HepG2 (cell line): ENCODE results near the gene SLC35B2. TPM values are rescaled to one million over a fixed set of nuclear protein-coding genes. Genes with fewer than 3 reads are reported as not detected.

Experiments
- ATAC-seq: fragments of 200-7000 bp; cut with Tn5 transposase; 3 replicates; pipeline ENCODE4 v1.9.1; 2020; ENCODE audit warnings: mild to moderate bottlenecking, moderate library complexity
- BruUV-seq: library from RNA; stranded (reverse); fragments of 400-500 nt; replicated peaks from 2 replicates; lab custom pipeline; 2021; lab: Mats Ljungman, UMichigan
- CTCF ChIA-PET: fragments of 300-600 bp; formaldehyde crosslinking; extraction: SDS; loops from one replicate; lab custom pipeline; 2021; ENCODE audit warnings: low total read pairs, inconsistent platforms, low intra/inter-chr PET ratio; lab: Yijun Ruan, JAX
- POLR2A ChIA-PET: fragments of 350-600 bp; sonication (Branson Sonifier 250); formaldehyde crosslinking; loops from one replicate; lab custom pipeline; 2020; ENCODE audit warnings: antibody characterized with exemption, inconsistent platforms; lab: Yijun Ruan, JAX
- DNase-seq: peaks from one replicate; pipeline ENCODE4 v3.0.0-alpha.2; 2015; ENCODE audit warnings: low spot score
- FAIRE-seq: peaks from 3 replicates; lab custom pipeline; 2011; peaks lifted over from hg19 to GRCh38; lab: Jason Lieb, UNC
- H2AFZ ChIP-seq: one replicate; pipeline ENCODE4 v1.6.1; 2011; ENCODE audit warnings: low read length, inconsistent platforms
- H3K27ac ChIP-seq: fragments of 300-600 bp; 3 replicates; pipeline ENCODE4 v1.8.0; 2011; ENCODE audit warnings: mixed run types, mild to moderate bottlenecking, mixed read lengths, low read length, inconsistent platforms; ENCODE audit not compliant: insufficient read depth; ENCODE audit errors: extremely low read length
- H3K27me3 ChIP-seq, 2 experiments: fragments of 200-600 bp in 1 of 2; 2 replicates in 1 of 2; 3 replicates in 1 of 2; pipeline versions ENCODE4 v1.6.0 to v1.8.0; 2011; ENCODE audit warnings: low read length in 2 of 2, mild to moderate bottlenecking in 2 of 2, moderate library complexity in 2 of 2, inconsistent platforms in 1 of 2; ENCODE audit not compliant: insufficient read depth in 2 of 2, control insufficient read depth in 1 of 2
- H3K36me3 ChIP-seq, 2 experiments: fragments of 200-600 bp in 1 of 2; replicated peaks in 1 of 2; 2 replicates in 1 of 2; 3 replicates in 1 of 2; pipeline versions ENCODE4 v1.5.1 to v1.8.0; 2011; ENCODE audit warnings: low read length in 2 of 2, inconsistent platforms in 1 of 2; ENCODE audit not compliant: insufficient read depth in 2 of 2, control insufficient read depth in 1 of 2
- H3K4me1 ChIP-seq: 2 replicates; pipeline ENCODE4 v1.5.1; 2012; ENCODE audit warnings: low read length, inconsistent platforms; ENCODE audit not compliant: insufficient read depth
- H3K4me2 ChIP-seq: 2 replicates; pipeline ENCODE4 v1.6.0; 2011; ENCODE audit warnings: low read depth, low read length, inconsistent platforms
- H3K4me3 ChIP-seq, 3 experiments: fragments of 200-600 bp in 1 of 3; sonication (generic), shearing (Covaris generic) in 1 of 3; replicated peaks in 1 of 3; 2 replicates each; pipeline ENCODE4 v1.5.1; 2011 to 2016; ENCODE audit warnings: low read length in 3 of 3, inconsistent platforms in 2 of 3, low read depth in 2 of 3, mild to moderate bottlenecking in 2 of 3, control low read depth in 1 of 3, mixed read lengths in 1 of 3; ENCODE audit not compliant: insufficient read depth in 1 of 3
- H3K79me2 ChIP-seq: one replicate; pipeline ENCODE4 v1.6.1; 2011; ENCODE audit warnings: low read length, inconsistent platforms; ENCODE audit not compliant: insufficient read depth
- H3K9ac ChIP-seq: 2 replicates; pipeline ENCODE4 v1.6.0; 2011; ENCODE audit warnings: mild to moderate bottlenecking, low read depth, low read length, inconsistent platforms; ENCODE audit not compliant: insufficient read depth
- H3K9me3 ChIP-seq: 2 replicates; pipeline ENCODE4 v1.5.1; 2012; ENCODE audit warnings: mild to moderate bottlenecking, low read length
- H4K20me1 ChIP-seq: 2 replicates; pipeline ENCODE4 v1.6.0; 2011; ENCODE audit warnings: inconsistent platforms, mild to moderate bottlenecking, low read length, moderate library complexity; ENCODE audit not compliant: insufficient read depth
- CHD4 ChIP-seq: fragments of 200-600 bp; sonication (generic); IDR thresholded peaks from 2 replicates; pipeline ENCODE4 v1.7.0; 2017; ENCODE audit warnings: mild to moderate bottlenecking, low read length, borderline replicate concordance
- GTF3A ChIP-seq: sonication (generic); formaldehyde crosslinking; conservative IDR thresholded peaks from 2 replicates; pipeline ENCODE4 v1.4.0; 2020; ENCODE audit warnings: mild to moderate bottlenecking, missing genetic modification reagents
- HIVEP1 ChIP-seq: sonication (generic); formaldehyde crosslinking; IDR thresholded peaks from 2 replicates; pipeline ENCODE4 v1.4.0; 2020; ENCODE audit warnings: mild to moderate bottlenecking, missing genetic modification reagents
- HOXA7 ChIP-seq: sonication (generic); formaldehyde crosslinking; IDR thresholded peaks from 2 replicates; pipeline ENCODE4 v1.8.1; 2022; ENCODE audit warnings: mild to moderate bottlenecking, missing genetic modification reagents, moderate library complexity
- SOX13 ChIP-seq, 3 experiments: fragments of 450-650 bp in 1 of 3; sonication (generic) in 1 of 3; formaldehyde crosslinking in 1 of 3; IDR thresholded peaks in 2 of 3; conservative IDR thresholded peaks in 1 of 3; 2 replicates each; pipeline versions ENCODE4 v1.5.0 to v1.6.1; 2016 to 2020; ENCODE audit warnings: antibody characterized with exemption in 1 of 3, mild to moderate bottlenecking in 1 of 3, missing compliant biosample characterization in 1 of 3, missing genetic modification reagents in 1 of 3, moderate library complexity in 1 of 3
- ZBTB14 ChIP-seq: sonication (generic); formaldehyde crosslinking; IDR thresholded peaks from 2 replicates; pipeline ENCODE4 v1.4.0; 2020; ENCODE audit warnings: missing genetic modification reagents
- ZNF234 ChIP-seq: sonication (generic); formaldehyde crosslinking; conservative IDR thresholded peaks from 2 replicates; pipeline ENCODE4 v1.5.1; 2020; ENCODE audit warnings: mild to moderate bottlenecking, missing genetic modification reagents
- ZNF264 ChIP-seq: sonication (generic); formaldehyde crosslinking; IDR thresholded peaks from 2 replicates; pipeline ENCODE4 v1.4.0; 2020; ENCODE audit warnings: missing genetic modification reagents
- ZNF33B ChIP-seq: sonication (generic); formaldehyde crosslinking; IDR thresholded peaks from 2 replicates; pipeline ENCODE4 v1.5.1; 2020; ENCODE audit warnings: mild to moderate bottlenecking, missing genetic modification reagents
- ZNF431 ChIP-seq: sonication (generic); formaldehyde crosslinking; IDR thresholded peaks from 2 replicates; pipeline ENCODE4 v1.9.0; 2022; ENCODE audit warnings: missing genetic modification reagents, low read depth, mild to moderate bottlenecking, borderline replicate concordance
- ZNF75D ChIP-seq: sonication (generic); formaldehyde crosslinking; IDR thresholded peaks from 2 replicates; pipeline ENCODE4 v1.8.1; 2023; ENCODE audit warnings: missing genetic modification reagents, mild to moderate bottlenecking, borderline replicate concordance
- WGBS: methylation state at CpG from one replicate; pipeline ENCODE4 v1.1.6; 2017; ENCODE audit warnings: low lambda C conversion rate; 5-methylcytosine and 5-hydroxymethylcytosine counted together
- in situ Hi-C: cut with HindIII; loops from 2 replicates; pipeline ENCODE4 v1.10.0; 2017; ENCODE audit warnings: low pct_unique_long_range_greater_than_20kb; ENCODE audit not compliant: extremely low pct_ligation_motif_present
- intact Hi-C: fragments of 100-400 bp; cut with micrococcal nuclease; formaldehyde crosslinking; loops from one replicate; pipeline ENCODE4 v1.10.0; 2022; ENCODE audit not compliant: unreplicated experiment
- polyA plus RNA-seq, 8 experiments: library from polyadenylated mRNA; depleted of rRNA in 3 of 8; stranded (reverse) in 7 of 8; unstranded in 1 of 8; fragments of >200 nt; fragmentation: Illumina TruSeq in 4 of 8; extraction: Trizol in 4 of 8; gene quantifications; 2 replicates each; pipeline versions ENCODE4 v1.2.1 to v1.2.3, GENCODE V29; 2011 to 2016; ENCODE audit warnings: low read depth in 4 of 8, missing spikeins in 1 of 8, mixed read lengths in 1 of 8; ENCODE audit not compliant: insufficient read depth in 1 of 8
- total RNA-seq, 5 experiments: library from RNA; depleted of rRNA; stranded (reverse); fragments of >200 nt; fragmentation: Illumina TruSeq; extraction: Trizol; gene quantifications; 2 replicates each; pipeline ENCODE4 v1.2.3, GENCODE V29; 2016; ENCODE audit warnings: low read depth in 1 of 5
- TF ChIP-seq, protein P1 (sequence below): sonication (generic); formaldehyde crosslinking; IDR thresholded peaks from 2 replicates; pipeline ENCODE4 v1.5.1; 2020; ENCODE audit warnings: mild to moderate bottlenecking, missing genetic modification reagents, borderline replicate concordance
- TF ChIP-seq, protein P2 (sequence below): sonication (generic); formaldehyde crosslinking; IDR thresholded peaks from 2 replicates; pipeline ENCODE4 v1.5.1; 2020; ENCODE audit warnings: missing genetic modification reagents, mild to moderate bottlenecking, borderline replicate concordance
- TF ChIP-seq, protein P3 (sequence below): sonication (generic); formaldehyde crosslinking; IDR thresholded peaks from 2 replicates; pipeline ENCODE4 v1.8.1; 2023; ENCODE audit warnings: mild to moderate bottlenecking, missing genetic modification reagents, borderline replicate concordance

Gene SLC35B2
- total and polyA plus RNA-seq, 2 of the 13 experiments (the other 11 are each of a cell fraction or from before 2014, with no cell fraction given), result 61.1 to 148 TPM

- TF ChIP-seq, protein P1, sequence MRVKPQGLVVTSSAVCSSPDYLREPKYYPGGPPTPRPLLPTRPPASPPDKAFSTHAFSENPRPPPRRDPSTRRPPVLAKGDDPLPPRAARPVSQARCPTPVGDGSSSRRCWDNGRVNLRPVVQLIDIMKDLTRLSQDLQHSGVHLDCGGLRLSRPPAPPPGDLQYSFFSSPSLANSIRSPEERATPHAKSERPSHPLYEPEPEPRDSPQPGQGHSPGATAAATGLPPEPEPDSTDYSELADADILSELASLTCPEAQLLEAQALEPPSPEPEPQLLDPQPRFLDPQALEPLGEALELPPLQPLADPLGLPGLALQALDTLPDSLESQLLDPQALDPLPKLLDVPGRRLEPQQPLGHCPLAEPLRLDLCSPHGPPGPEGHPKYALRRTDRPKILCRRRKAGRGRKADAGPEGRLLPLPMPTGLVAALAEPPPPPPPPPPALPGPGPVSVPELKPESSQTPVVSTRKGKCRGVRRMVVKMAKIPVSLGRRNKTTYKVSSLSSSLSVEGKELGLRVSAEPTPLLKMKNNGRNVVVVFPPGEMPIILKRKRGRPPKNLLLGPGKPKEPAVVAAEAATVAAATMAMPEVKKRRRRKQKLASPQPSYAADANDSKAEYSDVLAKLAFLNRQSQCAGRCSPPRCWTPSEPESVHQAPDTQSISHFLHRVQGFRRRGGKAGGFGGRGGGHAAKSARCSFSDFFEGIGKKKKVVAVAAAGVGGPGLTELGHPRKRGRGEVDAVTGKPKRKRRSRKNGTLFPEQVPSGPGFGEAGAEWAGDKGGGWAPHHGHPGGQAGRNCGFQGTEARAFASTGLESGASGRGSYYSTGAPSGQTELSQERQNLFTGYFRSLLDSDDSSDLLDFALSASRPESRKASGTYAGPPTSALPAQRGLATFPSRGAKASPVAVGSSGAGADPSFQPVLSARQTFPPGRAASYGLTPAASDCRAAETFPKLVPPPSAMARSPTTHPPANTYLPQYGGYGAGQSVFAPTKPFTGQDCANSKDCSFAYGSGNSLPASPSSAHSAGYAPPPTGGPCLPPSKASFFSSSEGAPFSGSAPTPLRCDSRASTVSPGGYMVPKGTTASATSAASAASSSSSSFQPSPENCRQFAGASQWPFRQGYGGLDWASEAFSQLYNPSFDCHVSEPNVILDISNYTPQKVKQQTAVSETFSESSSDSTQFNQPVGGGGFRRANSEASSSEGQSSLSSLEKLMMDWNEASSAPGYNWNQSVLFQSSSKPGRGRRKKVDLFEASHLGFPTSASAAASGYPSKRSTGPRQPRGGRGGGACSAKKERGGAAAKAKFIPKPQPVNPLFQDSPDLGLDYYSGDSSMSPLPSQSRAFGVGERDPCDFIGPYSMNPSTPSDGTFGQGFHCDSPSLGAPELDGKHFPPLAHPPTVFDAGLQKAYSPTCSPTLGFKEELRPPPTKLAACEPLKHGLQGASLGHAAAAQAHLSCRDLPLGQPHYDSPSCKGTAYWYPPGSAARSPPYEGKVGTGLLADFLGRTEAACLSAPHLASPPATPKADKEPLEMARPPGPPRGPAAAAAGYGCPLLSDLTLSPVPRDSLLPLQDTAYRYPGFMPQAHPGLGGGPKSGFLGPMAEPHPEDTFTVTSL (CRISPR knock-in tag), result no peak
- no peak for TF ChIP-seq GTF3A
- TF ChIP-seq SOX13 (IDR thresholded peaks at IDR 0.05), result no peak
- TF ChIP-seq SOX13 (CRISPR knock-in tag; conservative IDR thresholded peaks at IDR 0.05 in 1 of 2, IDR thresholded peaks at IDR 0.05 in 1 of 2), result no peak
- TF ChIP-seq, all 625 proteins: peak for 0
Measured at GRCh38 chr6:44284867-44285266, 27.5 kb upstream of the SLC35B2 start (continued).

DNA sequence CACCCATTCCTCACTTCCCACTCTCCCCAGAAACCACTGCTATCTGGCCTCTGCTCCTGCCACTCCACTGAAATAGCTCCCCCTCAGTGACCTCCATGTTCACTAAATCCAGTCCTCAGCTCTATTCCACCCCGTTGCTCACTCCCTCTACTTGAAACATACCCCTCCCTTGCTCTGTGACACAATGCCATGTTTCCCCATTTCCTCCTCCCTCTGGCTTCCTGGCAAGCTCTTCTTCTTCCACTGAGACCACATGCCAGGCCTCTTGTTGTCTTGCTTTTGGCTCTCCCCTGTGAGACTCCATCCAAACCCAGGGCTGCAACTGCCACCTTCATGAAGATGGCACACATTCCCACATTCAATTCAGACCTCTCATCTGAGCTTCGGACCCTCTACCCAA is 26.8 kb upstream of the SLC35B2 start:
- POLR2A ChIA-PET, result interaction anchor here (0.6 kb wide), 1 partner anchor 199 kb away, joined by 3 read pairs; no protein-coding TSS in a partner anchor
- Histone ChIP-seq H3K79me2 (no peaks in the 10 kb centered on the region), H3K36me3 (no peaks in the 10 kb centered on the region), H3K27ac (no peak overlapping the region), H3K4me1 (no peaks in the 10 kb centered on the region), H3K4me3 (no peak overlapping the region), H3K9me3 (no peaks in the 10 kb centered on the region), H2AFZ (no peak overlapping the region), H3K27me3 (peaks cover 4 to 75% of the 10 kb centered on the region in 2 experiments; a peak in 4 of 5 replicates), H3K4me2 (no peak overlapping the region), H3K9ac (no peak overlapping the region), H4K20me1 (no peaks in the 10 kb centered on the region; the same call in 1 of the 2 replicates)
- intact Hi-C loops (no loop called here), in situ Hi-C loops (no loop called here)
- FAIRE-seq (no peak), ATAC-seq (no peak), DNase-seq (no peak)
- 1% methylated on average over 2 of the region's 2 CpGs for WGBS
- BruUV-seq, result no TSS peak
- CTCF ChIA-PET, result no interaction called here
- TF ChIP-seq ZNF264 (CRISPR knock-in tag) (no peak), ZNF431 (CRISPR knock-in tag) (no peak), HIVEP1 (CRISPR knock-in tag) (no peak), CHD4 (no peak), ZBTB14 (CRISPR knock-in tag) (no peak), ZNF33B (CRISPR knock-in tag) (no peak), ZNF75D (CRISPR knock-in tag) (no peak), HOXA7 (CRISPR knock-in tag) (no peak), ZNF234 (CRISPR knock-in tag) (no peak)
- TF ChIP-seq, protein P2, sequence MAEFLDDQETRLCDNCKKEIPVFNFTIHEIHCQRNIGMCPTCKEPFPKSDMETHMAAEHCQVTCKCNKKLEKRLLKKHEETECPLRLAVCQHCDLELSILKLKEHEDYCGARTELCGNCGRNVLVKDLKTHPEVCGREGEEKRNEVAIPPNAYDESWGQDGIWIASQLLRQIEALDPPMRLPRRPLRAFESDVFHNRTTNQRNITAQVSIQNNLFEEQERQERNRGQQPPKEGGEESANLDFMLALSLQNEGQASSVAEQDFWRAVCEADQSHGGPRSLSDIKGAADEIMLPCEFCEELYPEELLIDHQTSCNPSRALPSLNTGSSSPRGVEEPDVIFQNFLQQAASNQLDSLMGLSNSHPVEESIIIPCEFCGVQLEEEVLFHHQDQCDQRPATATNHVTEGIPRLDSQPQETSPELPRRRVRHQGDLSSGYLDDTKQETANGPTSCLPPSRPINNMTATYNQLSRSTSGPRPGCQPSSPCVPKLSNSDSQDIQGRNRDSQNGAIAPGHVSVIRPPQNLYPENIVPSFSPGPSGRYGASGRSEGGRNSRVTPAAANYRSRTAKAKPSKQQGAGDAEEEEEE (CRISPR knock-in tag), result no peak
- TF ChIP-seq, protein P3, sequence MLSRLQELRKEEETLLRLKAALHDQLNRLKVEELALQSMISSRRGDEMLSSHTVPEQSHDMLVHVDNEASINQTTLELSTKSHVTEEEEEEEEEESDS (CRISPR knock-in tag), result no peak
